Measurements from ENCODE around the gene ITGB1BP2.

GRCh38 chrX:71326394-71326793 lies 24.8 kb downstream of the ITGB1BP2 start:
- TF ChIP-seq POLR2AphosphoS5 (IDR thresholded peaks at IDR 0.05; ENCODE audit: low read depth, low read length) (no peak), TAF1 (IDR thresholded peaks at IDR 0.05; ENCODE audit: low read depth, low read length) (no peak), PAX5 (IDR thresholded peaks at IDR 0.05; ENCODE audit: insufficient read depth, low read length, severe bottlenecking) (no peak), POLR2A (IDR thresholded peaks at IDR 0.05; ENCODE audit: low read depth, low read length) (no peak), SPI1 (IDR thresholded peaks at IDR 0.05; ENCODE audit: low read depth, low read length) (no peak)
